ENCODE data around the gene RASIP1.

Gene RASIP1

GRCh38 chr19:48756686-48757085, 16.3 kb upstream of the RASIP1 start:
- no peak for TF ChIP-seq CTCF (IDR thresholded peaks at IDR 0.05)

GRCh38 chr19:48756212-48756611, 15.8 kb upstream of the RASIP1 start:
- TF ChIP-seq CTCF (IDR thresholded peaks at IDR 0.05) = no peak

- TF ChIP-seq CTCF (IDR thresholded peaks at IDR 0.05) = no peak
These were observed 15.4 kb upstream of the RASIP1 start for GRCh38 chr19:48755787-48756186.

DNA sequence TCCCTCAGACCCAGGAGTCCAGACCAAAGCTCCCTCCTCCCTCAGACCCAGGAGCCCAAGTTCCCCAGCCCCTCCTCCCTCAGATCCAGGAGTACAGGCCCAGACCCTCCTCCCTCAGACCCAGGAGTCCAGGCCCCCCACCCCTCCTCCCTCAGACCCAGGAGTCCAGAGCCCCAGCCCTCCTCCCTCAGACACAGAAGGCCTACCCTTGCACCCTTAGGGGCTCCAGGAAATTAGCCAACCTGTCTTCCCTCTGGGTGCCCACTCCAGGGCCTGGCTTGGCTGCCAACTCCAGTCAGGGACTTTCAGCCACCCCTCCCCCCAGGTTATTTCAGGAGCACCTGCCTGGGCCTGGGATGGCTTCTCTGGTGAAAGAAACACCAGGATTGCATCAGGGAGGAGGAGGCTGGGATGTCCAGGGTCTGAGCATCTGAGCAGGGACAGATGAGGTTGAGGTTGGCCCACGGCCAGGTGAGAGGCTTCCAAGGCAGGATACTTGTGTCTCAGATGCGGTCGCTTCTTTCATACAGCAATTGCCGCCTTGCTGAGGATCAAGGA, 14.8 kb upstream of the RASIP1 start, which contains the start of gene FGF21:
FGF21 (plus strand) TSS at position 441 of the 558 bp plus-strand sequence. CDS start 713 bp downstream, outside the sequence.
- no peak for TF ChIP-seq CTCF (IDR thresholded peaks at IDR 0.05)

GRCh38 chr19:48752496-48753365, 12.3 kb upstream of the RASIP1 start, which contains the start of gene FUT1:
FUT1 (minus strand) TSS chr19:48752641; CDS start chr19:48751281, 1,360 bp downstream.
- TF ChIP-seq CTCF (IDR thresholded peaks at IDR 0.05) = no peak

GRCh38 chr19:48751845-48752495, 11.6 kb upstream of the RASIP1 start:
- TF ChIP-seq CTCF (IDR thresholded peaks at IDR 0.05) = no peak

- TF ChIP-seq CTCF (IDR thresholded peaks at IDR 0.05) = no peak
These were observed 10.5 kb upstream of the RASIP1 start for GRCh38 chr19:48750771-48751504.
